ENCODE results near the gene JARID2.

JARID2 gene

DNA sequence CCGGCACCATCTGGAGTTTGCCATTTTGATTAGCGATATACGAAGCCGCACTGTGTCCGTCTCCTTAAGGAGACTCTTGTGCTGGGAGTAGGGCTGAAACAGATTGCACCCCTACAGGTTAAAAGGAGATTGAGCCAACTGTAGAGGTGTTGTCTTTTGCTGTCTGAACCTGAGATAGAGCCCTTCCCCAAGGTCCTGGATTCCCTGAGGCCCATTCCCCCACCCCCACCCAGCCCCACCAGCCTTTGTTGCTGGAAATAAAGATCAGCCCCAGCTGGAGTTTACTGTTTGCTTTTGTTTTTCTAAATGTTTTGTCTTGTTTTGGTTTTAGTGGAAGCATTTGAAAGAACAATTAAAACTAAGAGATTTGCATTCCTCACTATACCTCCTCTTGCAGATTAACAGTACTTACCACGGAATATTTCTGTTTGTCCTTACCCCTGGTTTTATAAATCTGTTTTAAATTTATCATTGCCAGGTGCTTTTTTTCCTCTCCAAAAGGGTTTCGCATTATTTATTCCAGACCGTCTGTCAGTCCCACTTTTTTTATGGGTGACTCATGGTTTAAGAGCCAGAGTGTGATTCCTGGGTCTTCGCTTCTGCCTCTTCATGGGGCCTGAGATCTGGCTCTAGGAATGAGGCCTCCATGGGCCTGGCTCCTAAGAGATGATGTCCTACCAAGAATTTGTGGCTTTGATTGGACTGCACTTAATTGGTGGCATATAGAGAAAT lies 247.7 kb downstream of the JARID2 start:
- no peak for DNase-seq (ENCODE audit: low spot score)

DNA sequence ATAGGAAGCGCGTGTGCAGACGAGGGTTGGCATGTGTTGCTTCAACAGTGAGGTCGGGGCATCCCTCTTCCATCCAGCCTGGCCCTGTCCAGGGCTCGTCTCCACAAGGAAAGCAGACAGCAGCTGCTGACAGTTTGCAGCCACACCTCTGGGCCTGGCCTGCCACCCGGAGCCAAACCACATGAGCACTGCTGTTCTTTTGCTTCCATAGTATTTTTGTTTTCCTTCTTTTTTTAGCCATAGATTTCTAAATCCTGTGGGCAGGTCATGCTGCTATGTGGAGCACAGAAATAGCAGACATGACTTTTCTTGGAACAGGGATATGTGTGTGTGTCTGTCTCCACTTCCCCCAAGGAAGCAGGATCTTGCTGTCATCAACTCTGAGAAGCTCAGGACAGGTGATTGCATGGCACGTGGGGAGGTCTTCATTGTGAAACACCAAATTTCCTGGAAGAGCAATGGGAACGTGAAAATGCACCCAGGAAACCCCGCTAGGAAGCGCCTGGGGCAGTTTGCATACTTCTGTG lies 249.6 kb downstream of the JARID2 start:
- DNase-seq (ENCODE audit: low spot score) = no peak

DNA sequence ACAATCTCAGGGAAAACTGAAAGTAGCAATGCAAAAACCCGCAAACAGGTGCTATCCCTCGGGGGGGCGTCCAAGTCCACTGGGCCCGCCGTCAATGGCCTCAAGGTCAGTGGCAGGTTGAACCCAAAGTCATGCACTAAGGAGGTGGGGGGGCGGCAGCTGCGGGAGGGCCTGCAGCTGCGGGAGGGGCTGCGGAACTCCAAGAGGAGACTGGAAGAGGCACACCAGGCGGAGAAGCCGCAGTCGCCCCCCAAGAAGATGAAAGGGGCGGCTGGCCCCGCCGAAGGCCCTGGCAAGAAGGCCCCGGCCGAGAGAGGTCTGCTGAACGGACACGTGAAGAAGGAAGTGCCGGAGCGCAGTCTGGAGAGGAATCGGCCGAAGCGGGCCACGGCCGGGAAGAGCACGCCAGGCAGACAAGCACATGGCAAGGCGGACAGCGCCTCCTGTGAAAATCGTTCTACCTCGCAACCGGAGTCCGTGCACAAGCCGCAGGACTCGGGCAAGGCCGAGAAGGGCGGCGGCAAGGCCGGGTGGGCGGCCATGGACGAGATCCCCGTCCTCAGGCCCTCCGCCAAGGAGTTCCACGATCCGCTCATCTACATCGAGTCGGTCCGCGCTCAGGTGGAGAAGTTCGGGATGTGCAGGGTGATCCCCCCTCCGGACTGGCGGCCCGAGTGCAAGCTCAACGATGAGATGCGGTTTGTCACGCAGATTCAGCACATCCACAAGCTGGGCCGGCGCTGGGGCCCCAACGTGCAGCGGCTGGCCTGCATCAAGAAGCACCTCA lies 250.7 kb downstream of the JARID2 start:
- DNase-seq (ENCODE audit: low spot score) = no peak

DNA sequence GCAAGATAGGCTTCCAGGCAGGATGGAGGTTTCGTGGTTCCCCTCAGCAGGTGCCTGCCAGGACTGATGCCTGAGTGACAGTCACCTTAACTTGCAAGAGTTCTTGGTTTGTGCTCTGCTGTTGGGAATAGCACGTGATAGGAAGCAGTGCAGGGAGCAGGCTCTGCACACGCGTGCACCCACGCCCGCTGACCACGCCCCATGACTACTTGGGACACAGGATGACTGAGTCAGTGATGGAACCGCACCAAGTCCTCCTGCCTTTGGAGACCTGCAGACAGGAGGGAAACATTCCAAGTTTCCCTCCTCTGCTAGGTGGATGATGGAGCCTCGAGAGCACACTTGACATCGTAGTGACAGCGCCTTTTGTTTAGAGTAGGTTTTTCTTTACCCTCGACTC lies 252.8 kb downstream of the JARID2 start:
- DNase-seq (ENCODE audit: low spot score) = no peak

DNA sequence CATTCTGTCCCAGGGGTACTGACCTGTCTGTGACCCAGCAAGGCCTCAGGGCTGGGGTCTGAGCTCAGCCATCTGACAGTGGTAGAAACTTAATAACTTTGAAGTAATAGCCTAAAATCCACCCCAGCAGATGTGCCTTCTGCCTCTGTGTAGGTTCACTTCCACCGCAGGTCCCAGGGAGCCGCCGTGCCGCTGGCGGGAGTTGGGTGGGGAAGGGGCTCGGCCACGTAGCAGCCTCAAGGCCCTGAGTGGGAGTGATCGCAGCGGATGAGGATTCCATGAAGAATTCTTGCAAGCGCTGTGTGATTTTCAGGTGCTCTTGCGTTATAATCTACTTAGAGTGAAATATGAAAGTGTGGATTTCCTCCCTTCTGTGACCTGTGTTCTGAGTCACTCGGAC lies 253.3 kb downstream of the JARID2 start:
- DNase-seq (ENCODE audit: low spot score) = no peak

DNA sequence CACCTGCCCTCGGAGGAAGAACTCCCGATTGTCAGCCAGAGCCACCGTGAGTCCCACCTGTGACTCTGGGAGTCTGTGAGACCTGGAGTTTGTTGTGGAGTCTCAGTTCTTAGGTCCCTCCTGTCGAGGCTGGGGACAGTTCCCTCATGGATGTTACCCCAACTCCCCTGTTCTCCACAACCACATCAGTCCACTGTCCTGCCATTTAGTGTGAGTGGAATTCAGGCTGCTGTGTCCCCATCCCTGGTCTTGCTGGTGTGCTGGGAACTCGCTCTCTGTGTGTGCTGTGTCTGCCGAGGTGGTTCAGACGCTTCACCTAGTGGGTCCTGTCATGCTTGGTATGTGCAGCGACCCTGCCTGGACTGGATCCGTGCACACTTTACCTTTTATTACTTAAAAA lies 253.7 kb downstream of the JARID2 start:
- DNase-seq (ENCODE audit: low spot score) = no peak

DNA sequence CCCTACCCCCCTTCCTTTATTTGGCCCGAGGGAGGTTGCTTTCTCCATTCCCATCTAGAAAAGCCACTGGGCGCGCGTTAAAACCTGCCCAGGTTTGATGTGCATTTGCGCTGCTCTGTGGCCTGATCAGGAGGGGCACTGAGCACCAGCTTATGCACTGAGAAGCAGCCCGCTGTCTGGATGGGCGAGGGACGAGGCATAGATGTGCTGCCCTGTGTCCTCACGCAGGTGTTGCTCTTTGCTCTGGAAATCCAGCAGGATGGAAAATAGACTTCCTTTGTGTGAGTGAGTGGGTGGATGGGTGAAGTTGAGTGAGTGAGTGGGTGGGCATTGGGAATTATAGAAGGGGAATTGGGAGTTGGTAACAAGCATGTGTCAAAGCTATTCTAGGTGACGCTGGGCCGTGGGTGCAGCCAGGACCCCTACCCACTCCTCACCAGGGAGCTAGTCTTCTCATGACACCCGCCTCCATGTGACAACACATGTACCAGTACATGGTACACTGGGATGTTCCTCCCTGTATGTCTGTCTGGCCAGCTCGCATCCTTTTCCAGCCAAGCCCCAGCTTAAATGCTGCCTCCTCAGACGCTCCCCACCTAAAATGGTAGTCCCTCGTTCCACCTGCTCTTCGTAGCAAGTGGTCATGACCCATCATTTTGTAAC lies 254.3 kb downstream of the JARID2 start:
- no peak for DNase-seq (ENCODE audit: low spot score)

DNA sequence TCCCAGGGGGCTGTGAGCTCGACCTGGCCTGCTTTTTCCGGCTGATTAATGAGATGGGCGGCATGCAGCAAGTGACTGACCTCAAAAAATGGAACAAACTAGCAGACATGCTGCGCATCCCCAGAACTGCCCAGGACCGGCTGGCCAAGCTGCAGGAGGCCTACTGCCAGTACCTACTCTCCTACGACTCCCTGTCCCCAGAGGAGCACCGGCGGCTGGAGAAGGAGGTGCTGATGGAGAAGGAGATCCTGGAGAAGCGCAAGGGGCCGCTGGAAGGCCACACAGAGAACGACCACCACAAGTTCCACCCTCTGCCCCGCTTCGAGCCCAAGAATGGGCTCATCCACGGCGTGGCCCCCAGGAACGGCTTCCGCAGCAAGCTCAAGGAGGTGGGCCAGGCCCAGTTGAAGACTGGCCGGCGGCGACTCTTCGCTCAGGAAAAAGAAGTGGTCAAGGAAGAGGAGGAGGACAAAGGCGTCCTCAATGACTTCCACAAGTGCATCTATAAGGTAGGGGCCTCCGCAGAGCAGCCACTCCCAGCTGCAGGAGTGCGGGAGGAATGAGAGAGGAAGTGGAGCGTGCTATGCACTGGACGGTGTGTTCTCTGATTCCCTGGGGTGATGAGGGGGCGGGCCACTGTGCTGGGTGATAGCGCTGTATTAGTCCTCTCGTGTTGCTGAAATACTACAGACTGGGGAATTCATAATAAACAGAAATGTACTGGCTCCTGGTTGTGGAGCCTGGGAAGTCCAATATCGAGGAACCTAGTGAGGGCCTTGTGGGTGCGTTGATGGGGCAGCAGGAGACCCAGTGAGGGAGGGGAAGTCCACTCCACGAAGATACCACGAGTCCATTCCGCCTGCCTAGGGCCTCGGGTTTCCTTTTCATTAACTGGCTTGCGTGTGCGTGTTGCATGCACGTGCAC lies 255.3 kb downstream of the JARID2 start:
- no peak for DNase-seq (ENCODE audit: low spot score)

DNA sequence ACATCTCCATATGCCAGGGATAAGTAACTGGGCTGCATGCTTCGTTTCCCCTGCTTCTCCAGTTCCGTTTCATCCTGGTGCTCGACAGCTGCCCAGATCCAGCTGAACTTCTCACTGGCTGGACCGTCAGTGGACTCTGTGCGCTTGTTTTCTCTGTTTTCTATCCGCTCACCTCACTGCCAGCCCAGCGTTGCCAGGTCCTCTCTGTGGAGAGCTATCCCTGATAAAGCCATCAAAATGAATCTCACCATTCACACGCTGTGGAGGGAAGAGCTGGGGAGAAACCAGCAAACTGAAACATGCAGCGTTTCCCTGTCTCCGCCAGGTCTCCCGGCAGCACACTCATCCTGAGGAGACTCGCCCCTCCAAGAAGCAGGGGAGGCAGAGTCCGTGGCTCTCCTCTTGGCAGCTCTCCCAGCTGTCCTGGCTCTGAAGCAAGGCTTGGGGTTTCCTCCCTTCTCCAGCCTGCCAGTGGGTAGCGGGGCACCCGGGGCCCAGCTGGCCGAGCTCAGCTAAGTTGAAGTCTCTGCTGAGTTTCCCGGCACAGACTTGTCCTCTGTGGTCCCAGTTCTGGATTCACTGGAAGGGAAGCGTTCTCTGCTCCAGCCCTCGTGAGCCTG lies 256.1 kb downstream of the JARID2 start:
- no peak for DNase-seq (ENCODE audit: low spot score)

DNA sequence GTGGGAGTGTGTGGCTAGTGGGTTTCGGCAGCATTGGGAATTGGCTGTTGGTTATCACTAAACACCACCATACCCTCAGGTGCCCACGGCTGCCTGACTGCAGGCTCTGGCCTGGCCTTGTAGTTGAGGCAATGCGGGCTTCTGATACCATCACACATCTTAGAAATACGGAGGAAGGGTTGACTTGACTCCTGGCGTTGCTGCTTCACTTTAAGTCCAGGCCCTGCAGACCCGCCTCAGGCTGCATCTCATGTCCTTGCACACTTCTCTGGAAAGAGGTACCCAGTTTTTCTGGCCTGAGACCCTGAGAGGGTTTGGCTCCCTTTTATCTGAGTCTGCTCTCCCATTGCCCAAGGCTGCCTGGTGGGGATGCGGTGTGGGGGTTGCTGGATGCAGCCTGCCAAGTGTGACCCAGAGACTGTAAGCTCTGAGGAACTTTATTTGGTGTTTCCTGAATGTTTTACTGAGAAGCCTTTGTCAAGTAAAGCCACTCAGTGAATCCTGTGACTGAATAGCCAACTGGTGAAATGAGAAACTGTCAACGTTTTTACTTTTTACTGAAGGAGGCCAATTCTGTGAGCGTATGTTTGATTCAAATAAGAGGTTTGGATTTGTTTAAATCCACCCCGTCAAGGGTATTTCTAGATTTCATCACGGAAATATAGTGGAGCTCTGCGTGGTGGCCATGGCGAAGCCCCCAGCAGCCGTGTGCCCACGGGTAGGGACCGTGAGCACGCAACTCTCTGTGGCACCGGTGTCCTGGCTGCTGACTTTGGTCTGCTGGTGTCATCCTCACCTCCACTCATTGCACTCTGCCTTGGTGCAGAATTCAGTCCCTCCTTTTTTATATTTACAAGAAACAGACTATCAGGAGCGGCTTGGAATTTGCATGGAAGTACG lies 256.8 kb downstream of the JARID2 start:
- no peak for DNase-seq (ENCODE audit: low spot score)

DNA sequence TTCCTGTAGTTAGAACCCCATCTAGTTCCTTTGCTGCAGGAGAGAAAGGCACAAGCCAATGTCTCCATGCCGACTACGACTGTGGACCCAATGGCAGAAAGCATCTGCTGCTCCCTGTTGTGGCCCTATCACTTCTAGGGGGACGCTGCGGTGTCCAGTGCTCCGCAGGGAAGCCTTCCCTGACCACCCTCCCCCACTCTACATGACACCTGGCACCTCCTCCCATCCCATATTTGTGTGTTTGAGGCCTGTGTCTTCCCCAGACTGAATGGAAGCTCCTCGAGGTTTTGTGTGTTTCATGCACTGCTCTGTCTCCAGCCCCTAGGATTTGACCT lies 257.4 kb downstream of the JARID2 start:
- DNase-seq (ENCODE audit: low spot score) = no peak

DNA sequence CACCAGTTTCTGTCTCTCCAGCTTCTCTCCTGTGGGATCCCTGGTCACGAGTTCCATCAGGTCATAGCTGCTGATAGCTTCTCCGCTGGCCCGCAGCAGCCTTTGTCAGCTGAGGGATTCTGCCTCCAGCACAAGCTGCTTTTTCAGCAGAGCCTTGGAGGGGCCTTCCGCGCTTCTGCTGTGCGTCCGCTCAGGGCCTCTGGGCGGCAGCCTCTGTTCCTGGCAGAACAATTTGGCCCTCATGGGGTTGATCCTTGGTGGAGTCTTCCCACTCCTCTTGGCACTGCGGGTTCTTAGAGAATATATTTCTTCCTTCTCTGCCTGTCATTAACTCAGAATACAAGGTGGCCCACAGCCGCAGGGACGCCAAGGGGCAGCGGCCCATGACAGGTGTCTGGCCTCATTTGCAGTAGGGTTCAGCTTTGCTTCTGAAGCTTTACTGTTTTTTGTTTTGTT lies 258.2 kb downstream of the JARID2 start:
- DNase-seq (ENCODE audit: low spot score) = no peak

DNA sequence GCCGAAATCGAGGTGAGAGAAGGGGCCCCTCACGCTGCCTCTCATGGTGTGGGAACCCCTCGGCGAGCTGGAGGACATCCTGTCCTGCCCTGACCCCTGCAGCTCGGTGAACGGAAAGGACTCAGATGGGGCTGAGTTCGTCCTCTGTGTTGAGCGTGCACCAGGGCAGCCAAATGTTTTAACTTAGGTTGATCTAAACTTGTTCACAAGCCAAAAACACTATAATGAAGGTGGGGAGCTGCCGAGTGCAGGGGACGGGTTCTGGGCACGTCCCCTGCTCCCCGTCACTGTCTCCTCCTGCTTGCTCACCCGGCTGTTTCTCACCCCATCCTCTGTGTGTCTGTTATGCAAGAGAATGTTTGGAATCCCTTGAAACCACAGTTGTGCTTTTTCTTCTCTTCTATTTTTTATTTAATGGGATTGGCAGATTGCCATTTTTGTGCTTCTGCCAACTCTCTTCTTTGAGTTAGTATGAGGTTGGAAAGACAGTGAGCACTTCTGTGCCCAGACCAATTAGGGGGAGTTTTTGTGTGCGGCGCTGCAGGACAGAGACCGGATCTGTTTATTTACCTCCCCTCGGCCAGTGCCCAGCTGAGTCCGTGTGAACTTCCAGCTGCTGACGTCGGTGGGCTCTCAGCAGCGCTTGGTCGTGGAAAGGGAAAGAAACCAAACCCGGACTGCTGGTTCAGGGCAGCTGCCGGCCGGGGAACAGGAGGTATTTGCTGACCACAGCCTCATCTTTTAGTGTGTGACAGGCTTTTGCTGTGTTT lies 258.9 kb downstream of the JARID2 start:
- no peak for DNase-seq (ENCODE audit: low spot score)

DNA sequence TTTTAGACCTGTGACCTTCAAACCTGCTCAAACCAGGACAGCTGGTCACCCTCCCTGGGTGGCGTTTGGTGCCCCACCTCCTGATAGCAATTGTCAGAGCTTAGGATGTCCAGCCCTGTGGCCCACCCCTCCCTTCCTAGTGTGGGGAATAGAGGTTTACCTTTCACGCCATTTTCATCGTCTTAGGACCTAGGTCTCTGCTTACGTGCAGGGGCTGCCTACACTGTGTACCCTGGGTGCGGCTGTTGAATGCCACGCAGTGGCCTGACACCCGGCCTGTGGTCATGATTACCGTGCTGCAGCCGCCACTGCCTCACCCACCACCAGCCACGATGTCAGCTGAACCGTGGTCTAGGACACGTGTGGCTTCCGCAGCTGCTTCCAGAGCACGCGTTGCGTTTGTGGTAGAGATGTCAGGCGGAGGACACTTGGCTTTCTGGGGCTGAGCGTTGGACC lies 259.6 kb downstream of the JARID2 start:
- no peak for DNase-seq (ENCODE audit: low spot score)

DNA sequence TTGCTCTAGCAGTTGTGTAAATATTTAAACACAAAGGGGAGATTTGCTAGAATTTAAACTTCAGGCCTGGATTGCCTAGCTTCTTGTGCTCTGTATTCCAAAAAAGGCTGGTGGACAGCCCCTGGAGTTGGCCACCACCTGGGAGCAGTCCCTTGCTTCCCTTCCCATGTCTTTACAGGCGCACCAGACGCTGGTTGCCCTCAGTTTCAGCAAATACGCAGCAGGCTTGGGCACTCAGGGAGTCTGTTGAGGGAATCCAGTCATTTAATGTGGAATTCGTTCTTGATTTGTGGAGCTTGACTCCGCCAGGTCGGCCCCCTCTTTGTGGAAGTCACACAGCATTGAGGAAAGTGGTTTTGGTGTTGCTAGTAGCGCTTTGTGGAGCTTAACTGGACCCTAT lies 260.2 kb downstream of the JARID2 start:
- DNase-seq (ENCODE audit: low spot score) = no peak

DNA sequence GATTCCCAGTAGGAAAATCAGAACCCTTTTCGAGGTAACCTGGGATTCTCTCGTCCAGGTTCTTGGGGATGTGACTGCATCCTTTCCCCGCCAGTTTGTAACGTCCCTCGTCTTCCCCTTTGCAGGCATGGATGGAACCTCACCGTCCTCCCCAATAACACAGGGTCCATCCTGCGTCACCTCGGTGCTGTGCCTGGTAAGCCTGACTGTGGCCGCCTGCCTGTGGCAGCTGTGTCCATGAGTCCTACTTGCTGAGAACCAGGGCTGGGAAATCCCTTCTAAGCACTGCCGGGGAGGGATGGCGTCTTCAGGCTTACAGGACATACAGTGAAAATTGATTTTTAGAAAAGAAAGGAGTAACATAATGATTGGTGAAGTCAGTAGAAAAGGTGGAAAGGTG lies 261.4 kb downstream of the JARID2 start:
- DNase-seq (ENCODE audit: low spot score) = no peak

DNA sequence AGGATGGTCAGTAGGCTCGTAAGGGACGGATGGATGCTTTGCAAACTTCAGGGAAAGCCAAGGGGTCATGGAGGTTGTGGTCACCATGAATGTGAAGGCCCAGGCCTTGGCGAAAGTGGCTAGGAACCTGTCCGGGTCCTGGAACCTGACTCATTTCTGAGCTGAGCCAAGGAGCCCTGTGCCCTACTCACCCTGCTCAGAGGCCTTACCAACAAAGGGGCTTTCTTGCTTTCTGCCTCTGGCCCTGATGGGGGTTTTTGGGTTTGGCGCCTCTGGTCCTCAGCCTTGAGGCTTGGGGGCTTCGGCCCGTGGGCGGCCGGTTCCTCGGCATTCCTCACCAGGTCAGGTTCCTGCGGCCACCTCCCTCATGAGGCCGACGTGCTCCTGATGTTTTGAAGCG lies 261.9 kb downstream of the JARID2 start:
- DNase-seq (ENCODE audit: low spot score) = no peak

DNA sequence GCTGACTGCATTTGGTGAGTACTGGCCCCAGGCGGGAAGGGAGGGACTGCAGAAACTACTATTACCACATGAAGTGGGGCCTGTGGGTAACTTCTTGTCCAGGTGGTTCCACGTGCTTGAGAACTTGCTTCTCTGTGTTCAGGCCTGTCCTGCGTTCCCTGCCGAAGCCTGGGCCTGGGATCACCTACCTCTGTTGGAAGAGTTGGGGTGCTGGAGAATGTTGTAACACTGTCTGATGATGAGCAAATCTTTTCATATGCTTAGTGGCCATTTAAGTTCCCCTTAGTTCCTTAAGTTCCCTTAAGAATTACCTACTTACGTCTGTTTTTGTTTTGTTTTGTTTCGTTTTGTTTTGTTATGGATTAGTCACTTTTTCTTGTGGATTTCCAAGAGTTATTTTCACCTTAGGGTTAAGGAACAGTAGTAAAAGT lies 262.6 kb downstream of the JARID2 start:
- DNase-seq (ENCODE audit: low spot score) = no peak

DNA sequence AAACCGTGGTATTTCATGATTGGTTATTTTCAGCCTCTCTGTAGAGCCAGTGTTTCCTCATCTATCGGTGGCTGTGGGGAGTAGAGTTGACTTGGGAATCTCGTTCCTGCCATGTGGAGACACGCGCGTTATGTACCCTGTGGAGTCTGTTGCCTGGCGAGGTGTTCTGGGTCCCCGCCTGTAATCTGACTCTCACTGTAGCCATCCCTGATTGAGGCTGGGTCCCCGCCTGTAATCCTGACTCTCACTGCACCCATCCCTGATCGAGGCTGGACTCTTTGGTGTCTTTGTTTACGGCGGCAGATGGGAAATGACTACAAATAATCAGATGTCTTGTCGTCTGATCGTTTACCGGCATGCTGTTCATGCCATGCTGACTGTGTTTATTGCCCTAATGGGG lies 263.1 kb downstream of the JARID2 start:
- DNase-seq (ENCODE audit: low spot score) = no peak
